Stimulated activated CD4-positive, alpha-beta T cell treated with anti-CD3 and anti-CD28 coated beads, Interleukin-2, amount 100 ng/mL, for 48 hours (primary cell): ENCODE measurements around the gene LRMDA.

ENCODE experiments used
- DNase-seq, 2 donors: peaks; one replicate each; pipeline ENCODE4 v3.0.0-alpha.2; 2020

The LRMDA gene

DNA sequence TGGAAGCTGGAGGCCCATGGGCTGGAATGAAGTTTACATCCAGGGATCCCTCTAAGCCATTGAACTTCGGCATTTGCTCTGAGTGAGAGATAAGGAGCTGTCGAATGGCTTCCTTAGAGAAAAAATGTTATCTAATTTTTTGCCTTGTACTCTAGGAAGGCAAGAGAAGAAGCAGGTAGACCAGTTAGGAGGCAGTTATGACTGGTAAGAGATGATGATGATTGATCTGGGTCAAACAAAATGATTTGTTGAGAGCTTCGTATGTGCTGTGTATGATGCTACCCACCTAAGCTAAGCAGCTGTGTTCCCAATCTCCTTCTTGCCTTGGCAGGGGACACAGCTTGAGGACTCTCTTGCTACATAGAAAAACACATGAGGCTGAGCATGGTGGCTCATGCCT lies 370.2 kb downstream of the LRMDA start:
- DNase-seq, result no peak

DNA sequence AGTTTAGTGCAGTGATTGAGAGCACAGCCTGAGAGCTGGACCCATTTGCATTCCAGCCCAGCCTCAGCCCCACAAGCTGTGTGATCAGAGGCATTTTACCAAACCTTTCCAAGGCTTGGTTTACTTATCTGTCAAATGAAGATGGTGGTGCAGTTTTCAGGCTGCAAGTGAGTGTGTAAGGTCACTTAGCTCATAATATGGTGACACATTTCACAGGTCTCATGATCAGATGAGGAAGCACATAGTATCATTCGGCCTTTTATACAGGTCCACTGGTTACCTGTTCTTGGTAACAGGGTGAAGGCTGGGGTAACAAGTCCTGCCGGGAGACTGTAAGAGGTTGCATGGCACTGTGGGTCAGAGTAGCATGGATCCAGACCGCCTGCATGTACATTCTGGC lies 371.7 kb downstream of the LRMDA start:
- DNase-seq, result no peak

DNA sequence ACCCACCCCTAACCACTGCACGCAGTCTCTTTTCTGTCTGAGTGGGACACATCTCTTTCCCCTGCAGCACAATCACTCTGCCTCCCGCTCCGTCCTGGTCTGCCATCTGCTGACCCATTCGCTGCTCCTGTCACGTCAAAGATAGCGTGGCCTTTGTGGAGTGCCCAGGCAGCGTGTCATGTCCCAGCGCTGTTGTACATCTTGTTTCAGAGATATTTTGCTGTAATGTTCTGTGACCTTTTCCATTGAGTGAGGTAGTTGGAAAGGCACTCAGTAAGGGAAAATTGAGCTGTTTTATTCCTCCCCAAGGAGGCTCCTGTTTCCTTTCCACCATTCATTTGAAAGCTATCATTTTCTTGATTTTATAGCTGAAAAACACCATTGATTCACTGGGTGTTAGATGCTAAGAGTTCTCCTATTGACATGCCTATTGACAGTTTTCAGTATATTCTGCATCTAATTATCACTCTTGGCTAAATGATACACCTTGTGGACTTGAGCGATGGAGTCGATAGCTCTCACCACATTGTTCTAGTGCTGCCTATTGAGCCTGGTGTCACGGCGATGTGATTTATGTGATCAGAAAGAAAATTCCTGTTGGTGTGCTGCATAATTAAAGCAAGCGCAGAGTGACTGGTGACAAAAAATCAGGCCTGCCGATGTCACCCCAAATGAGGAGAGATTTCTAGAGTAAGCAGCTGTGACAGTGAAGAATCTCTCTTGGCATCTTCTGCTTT lies 372.6 kb downstream of the LRMDA start:
- no peak for DNase-seq

DNA sequence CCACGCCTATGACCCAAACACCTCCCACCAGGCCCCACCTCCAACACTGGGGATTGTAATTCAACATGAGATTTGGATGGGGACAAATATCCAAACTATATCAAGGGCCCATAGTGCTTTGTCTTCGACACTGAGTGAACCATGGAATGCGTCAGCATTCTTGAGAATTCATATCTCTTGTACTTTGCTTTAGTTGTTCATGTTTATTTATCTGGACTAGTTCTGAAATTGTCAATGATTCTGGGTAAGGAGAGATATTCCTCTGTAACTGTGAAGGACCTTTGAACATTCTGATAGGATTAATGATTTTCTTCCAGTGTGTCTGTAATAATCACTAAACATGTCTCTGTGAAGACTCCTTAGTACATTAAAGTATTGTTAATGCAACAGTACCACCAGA lies 374.8 kb downstream of the LRMDA start:
- DNase-seq, result no peak

DNA sequence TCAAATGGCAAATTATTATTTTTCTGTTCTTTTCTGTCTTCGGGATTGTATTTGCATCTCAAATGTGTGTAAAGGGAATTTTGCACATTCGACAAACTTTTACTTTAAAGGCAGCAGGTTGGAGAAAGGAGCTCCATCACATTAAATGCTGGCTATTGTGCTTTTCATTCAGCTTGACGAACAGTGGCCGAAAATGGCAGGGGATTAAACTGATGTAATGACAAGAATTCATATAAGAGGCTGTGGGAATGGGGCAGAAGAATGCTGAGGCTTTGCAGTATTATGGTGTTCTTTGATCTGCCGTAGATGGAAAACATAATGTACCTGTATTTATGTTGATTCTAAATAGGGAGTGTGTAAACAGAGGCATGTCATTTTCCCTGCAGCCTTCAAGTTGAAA lies 376.0 kb downstream of the LRMDA start:
- DNase-seq, result no peak

DNA sequence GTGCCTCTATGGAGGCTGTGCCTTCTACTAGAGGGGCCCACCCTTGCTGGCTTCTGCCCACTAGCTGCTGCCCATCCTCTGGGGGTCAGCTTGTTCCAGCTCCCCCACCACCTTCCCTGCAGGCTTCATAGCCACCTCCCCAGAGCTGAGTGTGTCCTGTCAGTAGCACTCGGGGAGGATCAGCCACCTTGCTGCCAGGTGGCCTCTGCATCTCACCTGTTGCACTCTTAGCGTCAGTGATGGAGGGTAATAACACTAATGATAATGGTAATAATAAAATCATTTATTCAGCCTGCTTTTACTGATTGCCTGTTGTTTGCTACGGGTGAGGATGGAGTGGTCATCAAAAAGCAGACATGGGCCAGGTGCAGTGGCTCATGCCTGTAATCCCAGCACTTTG lies 377.6 kb downstream of the LRMDA start:
- no peak for DNase-seq

DNA sequence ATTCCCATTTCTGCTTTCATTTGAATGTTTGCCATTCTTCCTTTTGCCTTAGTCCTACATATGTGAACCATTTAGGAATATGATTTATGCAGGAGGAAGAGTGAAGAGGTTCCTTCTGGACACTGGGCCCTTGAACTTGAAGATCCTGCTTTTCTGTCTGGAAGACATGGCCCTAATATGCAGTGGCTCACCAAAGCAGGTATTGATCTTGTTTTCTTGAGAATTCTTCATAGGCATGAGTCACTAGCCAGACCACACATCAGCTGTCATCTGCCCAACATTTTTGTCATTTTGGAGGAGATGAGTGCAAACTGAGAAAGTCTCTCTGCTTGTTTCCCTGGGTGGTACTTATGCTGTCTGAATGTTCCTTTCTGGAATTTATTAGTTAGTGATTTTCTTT lies 382.6 kb downstream of the LRMDA start:
- DNase-seq, result no peak

DNA sequence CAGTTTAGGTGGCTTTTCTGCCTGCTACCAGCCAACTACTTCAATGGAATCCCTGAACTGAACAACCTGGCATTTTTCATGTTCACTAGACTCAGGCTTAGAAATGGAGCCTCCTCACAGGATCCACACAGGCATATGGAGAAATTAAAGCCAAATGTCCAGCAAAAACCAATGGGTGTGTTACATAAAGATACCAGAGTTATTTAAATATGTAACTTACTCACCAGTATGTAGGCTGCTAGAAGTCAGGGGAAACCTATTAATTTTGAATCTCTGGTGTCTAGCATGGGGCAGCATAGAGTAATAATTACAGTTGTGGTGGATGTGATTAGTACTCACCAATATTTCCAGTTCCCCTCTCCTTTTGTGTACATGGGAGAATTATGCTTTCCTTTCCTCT lies 383.6 kb downstream of the LRMDA start:
- DNase-seq, result no peak

DNA sequence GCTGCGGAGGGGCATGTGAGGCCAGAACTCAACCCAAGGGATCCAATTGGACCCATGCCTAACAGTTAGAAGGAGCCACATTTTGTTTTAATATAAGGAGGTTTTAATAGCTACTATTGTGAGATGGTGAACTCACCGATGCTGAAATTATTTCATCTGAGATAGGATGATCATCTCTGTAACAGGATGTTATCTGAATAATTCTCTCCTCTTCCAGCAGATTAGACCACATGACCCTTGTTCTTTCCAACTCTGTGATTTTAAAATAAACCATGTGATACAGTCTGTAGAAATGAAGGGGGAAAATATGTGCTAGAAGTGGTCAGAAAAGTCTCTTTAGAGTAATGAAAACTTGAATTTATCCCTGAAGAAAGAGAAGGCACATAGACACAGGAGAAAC lies 385.8 kb downstream of the LRMDA start:
- DNase-seq, result no peak

DNA sequence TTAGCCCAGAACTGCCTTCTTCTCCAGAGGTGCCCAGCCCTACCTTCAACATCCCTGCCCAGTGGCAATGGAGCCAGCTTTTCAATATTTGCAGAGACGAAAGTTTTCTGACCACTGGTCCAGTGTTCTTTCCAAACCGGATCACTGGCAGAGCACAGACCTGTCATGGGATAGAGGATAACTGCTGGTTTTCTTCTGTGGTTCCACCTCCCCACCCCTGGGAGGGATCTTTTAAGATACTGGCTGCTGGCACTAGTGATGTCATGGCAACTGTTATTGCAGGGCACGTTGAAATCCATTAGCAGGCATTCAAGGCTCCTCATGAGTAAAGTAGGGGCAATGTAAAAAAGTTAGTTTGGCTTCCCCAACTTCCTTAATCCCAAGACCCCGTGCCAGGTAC lies 387.1 kb downstream of the LRMDA start:
- DNase-seq, result no peak

DNA sequence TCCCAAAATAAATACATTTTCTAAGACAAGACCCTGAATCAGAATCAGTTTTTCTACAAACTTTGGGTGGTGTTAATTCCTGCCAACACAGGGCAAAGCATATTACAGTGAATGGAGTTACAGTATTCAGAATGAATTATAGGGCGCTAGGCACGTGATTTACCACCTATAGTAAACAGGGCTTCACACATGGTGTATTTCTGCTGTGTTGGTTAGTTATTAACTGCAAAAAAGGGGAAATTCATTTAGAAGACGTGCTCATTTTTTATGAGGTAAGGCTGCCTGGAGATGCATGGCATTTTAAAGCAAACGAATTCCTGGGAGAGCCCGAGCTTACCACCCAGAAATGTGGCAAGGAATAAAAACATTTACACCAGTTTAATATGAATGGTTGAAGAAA lies 393.8 kb downstream of the LRMDA start:
- no peak for DNase-seq

DNA sequence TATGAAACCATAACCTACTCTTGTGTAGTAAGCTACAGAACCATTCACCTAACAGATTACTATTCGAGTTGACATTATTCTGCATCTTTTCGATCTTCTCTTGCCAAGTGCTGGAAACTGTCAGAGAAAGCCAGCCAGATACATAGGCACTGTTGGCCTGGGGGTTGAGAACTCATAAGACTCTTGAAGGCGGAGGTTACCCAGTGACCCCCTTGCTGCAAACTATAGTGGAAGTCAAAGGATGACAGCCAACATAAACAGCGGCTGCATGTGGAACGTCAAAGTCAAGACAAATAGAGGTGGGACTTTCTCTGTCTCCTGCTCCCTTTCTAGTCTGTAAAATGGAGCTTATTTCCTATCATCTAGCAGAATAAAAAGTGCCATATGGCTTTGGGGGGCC lies 394.2 kb downstream of the LRMDA start:
- DNase-seq, result no peak

DNA sequence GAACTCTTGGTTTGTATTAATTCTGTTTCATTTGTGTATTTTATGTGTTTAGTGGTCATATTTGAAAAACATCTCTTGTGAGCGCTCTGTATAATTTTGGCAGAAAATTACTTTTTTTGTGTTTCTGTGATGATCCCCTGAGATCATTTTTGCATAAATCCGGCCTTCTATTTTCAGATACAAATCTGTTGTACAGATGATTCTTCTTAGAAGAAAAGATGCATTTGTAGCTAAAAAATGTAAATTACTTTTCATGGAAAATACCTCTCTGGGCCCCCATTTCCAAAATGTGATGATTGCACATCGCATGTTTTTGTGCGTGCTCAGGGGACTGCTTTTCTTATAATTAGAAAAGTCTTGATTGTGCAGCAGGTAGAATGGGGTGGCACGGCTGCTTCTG lies 395.4 kb downstream of the LRMDA start:
- DNase-seq, result no peak

DNA sequence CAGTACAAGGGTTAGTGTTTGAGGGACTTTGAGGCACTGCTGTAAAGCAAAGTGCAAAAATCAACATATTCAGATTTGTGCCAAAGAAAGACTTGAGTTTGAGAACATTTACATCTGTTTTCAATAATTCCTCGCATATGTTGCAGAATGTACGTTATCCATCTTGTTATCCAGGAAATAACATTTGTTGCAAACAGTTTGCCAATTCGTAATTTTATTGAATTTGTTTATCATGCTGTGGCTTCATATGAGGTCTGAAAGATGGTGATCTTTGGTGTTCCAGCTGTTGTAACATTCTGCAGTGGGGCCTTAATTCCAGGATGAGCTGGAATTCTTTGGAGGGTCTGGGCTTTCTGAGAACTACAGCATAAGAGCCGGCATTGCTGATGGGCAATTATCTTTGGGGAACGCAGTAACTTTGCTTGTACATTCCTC lies 396.2 kb downstream of the LRMDA start:
- DNase-seq, result no peak

DNA sequence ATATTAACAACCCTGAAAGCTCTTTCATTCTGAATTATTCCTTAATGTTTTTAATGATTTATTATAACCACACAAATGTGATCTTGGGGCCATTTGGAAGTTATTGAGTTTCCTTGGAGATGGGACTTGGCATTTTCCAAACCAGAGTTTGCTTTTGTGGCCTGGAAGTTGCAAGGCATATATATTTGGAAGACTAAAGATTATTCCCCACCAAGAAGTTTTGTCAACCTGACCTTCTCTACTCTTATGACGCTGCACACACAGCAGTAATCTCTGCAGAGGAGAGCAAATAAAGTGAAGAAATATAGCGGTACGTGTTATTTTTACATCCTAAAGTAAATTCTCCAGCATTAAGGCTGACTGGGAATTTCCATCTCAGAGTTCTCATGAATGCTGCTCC lies 397.0 kb downstream of the LRMDA start:
- DNase-seq, result no peak

DNA sequence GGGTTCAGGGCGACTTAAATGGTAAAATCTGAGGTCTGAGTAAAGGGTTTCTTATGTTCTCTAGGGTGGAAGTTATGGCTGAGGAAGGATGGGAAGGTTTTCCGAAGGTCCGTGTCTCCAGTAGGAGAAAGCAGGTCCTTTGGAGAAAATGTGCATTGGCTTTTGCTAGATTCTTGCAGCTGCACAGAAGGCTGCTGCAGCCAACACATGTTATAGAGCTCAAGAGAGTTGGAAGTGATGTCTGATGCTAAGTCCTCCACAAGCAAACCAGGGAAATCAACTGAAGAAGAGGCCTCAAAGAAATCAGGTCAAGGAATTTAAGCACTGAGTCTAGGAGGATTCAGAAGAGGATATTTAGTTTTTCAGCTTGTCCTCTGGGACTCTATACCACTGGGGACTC lies 404.6 kb downstream of the LRMDA start:
- no peak for DNase-seq

DNA sequence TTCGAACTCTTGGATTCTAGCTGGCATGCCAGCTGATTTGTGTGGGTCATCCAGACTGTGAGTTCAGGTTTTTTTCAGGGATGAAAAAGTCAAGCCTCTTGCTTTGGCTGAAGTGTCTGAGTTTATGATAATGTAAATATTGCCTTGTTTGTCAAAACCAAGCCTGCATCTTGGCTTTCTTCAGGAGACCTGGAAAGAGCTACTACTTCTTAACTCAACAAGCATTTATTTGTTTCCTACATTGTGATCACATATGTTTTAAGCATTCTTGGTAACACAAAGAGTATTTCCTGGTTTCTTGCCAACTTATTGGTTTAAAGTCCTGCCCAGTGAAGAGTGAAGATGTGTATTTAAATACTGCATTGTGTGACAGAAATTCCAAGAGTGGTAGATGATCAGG lies 407.1 kb downstream of the LRMDA start:
- DNase-seq, result no peak

DNA sequence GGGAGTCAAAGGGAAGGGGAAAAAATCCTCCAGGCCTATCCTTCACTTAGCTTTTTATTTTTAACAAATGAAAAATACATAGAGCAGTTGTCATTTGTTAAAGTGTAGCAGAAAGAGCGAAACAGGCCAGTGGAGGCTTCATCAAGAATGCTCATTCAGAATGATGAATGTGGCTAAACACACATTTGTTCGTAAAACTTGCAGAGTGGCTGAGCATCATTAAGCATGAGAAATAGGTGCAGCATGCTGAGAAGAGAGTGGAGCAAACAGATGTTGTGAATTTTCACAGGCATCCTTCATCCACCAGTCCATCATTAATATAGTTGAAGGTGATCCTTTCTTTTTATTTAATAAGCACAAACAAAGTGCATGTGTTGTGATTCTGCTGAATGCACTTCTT lies 407.6 kb downstream of the LRMDA start:
- no peak for DNase-seq

DNA sequence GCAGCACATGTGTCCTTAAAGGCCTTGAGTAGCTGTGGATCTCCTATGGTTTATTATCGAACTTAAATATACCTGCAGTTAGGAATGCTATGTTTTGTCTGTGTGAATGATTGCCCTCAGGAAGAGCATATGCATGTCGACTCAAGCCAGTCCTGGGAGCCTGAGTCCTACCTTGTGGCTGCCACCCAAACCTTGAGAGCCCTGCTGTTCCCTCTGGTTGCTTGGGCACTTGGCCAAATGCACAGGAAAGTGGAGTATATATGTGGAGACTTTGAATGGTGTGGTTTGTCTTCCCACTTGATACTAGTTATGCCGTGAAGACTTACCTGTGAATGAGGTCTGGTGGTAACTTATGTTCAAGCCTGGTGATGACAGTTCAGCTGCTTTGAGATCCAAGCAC lies 409.8 kb downstream of the LRMDA start:
- DNase-seq, result no peak

DNA sequence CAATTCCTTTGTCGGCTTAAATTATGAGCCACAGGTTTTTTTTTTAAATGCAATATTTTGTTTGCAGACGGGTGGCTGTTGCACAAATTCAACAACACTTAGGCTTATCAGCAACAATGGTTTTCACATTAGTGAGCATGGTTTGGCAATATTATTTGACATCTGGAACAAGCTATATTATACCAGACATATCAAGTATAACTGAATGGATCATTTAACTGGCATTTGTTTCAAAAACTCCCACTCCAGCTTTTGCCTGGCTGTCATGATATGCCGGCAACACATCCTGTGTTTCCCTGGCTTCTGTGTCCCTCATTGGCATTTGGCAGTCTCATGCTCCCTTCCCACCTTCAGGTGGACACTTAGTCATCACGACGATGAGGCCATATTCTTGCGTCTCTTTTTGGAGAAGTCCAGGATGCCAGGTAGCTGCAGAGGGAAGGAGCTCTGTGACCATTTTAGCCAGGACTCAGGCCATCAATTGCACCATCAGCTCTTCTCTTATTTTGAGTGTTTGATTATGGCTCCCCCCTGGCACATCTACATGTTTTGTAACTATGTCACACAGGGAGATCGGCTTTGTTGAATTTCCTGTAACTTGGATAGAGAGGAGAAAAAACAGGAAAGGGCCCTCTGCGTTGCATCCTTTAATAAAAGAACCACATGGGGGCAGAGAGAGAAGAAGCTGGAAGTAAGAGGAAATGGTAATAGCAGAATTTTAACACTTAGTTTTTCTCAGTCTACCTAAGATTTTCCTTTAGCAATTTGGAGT lies 413.9 kb downstream of the LRMDA start:
- DNase-seq, result no peak

DNA sequence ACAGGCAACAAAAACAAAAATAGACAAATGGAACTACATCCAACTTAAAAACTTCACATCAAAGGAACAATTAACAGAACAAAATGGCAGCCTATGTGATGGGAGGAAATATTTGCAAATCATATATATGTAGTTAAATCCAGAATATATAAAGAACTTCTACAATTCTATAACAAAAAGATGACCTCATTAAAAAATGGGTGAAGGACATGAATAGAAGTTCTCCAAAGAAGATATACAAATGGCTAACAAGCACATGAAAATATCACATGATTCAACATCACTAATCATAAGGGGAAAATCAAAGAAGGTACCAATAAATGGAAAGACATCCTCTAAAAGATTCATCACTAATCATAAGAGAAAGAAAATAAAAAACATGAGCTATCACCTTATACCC lies 416.1 kb downstream of the LRMDA start:
- no peak for DNase-seq

DNA sequence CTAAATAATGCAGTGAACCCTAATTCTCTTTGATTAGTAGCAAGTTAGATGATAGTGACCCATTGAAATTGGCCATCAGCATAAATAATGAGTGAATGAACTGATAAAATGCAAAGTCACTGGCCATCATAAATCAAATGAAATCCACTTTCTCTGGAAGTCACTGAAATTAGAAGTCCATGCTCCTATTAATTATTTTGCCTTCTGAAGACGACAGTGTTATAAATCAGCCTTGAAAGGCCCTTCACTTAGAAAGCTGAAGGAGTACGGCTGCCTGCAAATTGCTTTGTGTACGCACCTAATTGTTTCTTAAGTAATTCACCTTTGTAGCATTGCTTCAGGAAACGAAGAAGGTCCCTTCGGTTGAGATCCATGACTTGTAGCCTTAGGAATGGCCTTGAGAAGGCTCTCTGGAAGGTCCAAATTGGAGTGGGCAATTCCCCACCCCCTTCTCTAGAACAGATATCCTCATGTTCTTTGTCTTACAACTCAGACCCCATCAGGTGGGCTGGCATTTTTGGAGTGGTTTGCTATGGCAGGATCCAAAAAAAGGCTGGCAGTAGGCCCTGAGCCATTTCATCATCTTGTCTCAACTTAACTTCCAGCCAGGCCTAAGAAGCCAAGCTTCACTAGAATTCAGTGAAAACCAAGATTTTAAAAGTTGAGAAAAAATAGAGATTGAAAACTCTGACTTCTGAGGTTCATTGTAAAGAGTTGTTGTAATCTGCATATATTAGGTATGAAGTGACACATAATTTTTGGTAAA lies 420.3 kb downstream of the LRMDA start:
- no peak for DNase-seq

DNA sequence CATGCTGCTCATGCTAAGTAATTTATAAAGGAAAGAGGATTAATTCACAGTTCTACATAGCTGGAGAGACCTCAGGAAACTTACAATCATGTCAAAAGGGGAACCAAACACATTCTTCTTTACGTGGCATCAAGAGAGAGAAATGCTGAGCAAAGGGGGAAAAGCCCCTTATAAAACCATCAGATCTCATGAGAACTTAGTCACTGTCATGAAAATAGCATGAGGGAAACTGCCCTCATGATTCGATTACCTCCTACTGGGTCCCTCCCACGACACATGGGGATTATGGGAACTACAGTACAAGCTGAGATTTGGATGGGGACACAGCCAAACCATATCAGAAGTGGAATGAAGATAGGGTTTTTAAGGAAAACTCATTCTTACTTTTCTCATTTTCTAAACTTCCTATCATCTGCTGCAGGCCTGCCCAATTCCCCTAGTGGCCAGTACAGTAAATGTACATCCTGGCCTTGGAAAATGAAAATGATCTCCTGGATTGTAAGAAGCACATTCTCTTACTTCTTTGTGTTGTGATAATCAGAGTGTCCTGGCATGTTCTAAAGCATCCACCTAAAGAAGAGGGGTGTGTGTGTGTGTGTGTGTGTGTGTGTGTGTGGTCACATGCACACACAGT lies 421.5 kb downstream of the LRMDA start:
- no peak for DNase-seq
